ENCODE results near the gene HEPACAM.

Gene HEPACAM

DNA sequence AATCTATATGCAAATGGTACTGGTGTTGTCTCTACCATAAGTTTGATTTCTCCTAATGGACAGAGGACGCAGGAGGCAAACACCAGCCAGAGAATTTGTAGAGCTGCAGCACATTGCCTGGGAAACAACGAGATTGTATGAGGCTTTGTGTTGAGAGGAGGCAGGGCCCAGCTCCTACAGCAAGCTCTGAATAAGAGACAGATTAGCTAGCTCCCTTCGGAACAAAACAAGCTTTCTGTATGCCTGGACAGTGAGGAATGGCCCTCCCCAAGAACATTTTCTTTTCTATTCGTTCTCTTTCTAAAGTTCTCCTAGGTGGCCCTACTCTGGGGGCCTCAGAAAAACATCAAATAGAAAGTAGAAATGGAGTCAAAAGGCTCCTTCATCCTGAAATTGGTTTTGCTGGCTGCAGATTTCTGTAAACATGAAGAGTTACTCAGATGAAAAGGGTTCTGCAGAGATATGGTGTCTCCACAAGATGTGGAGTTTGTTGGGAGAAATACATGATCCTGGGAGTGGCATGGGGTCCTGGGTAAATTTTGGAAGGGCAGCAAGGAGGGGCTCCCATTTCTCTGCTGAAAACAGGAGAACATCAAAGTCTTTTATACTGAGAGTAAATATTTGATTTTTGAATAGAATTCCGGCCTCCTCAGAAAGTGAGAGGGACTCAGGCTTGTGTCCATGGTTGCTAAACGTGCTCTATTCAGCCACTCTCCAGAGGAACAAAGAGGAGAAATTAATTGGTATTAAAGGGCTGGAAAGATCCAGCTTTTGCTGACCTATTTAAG, 6.8 kb upstream of the HEPACAM start:
- no peak for DNase-seq

DNA sequence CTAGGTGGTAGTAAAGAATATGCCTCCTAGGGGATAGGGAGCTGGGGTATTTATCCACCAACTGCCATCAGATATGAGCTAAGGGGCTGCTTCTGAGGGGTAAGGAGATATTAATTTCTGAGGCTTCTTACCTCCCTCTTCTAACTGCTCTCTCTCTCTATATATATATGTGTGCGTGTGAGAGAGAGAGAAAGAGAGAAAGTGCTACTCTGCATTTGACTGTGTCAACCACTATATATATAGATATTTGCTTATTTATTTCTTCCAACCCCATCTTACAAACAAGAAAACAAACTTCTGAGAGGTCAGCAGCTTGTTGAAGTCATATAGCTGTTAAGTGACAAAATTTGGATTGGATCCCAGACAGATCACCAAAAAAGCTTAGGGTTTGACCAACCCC, 5.9 kb upstream of the HEPACAM start:
- no peak for DNase-seq

DNA sequence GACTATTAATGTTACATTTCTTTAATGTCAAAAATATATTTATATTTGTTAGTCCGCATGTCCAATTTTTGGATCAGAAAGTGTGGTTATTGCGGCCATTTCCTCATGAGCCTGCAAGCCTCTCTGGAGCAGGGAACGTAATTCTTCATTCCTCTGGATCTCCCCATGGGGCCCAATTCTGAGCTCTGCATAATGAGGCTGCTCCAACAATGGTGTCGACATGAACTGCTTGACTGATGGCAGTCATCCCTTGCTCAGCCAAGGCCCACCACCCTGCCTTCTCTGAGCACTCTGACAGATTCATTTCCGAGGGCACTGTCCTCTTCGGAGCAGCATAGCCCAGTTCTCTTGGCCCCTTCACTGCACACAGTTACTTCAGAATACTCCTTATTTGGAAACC, 3.1 kb upstream of the HEPACAM start:
- no peak for DNase-seq

DNA sequence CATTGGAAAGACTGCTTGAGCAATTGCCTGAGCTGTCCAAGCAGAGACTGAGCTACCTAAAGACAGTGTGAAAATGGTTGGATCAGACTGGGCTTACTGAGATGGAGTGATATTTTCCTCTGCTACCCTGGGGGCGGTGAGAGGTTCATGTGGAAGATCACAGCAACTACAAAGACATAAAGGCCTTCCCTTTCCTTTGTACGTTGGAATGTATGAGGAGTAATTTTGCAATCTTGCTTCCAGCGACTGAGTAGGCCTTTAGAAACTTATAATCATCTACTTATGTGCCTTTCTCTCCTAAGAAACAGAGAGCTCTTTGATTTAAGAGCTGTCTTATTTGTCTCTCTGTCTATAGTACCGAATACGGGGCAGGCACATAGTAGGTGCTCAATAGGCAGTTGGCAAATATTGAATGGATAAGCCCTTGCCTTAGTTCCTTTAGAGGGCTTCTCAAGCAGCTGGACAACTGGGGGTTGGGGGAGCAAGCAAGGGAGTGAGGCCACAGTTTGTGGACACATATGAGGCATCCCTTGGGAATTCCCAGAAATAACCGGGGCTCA, 2.4 kb upstream of the HEPACAM start:
- DNase-seq: no peak

DNA sequence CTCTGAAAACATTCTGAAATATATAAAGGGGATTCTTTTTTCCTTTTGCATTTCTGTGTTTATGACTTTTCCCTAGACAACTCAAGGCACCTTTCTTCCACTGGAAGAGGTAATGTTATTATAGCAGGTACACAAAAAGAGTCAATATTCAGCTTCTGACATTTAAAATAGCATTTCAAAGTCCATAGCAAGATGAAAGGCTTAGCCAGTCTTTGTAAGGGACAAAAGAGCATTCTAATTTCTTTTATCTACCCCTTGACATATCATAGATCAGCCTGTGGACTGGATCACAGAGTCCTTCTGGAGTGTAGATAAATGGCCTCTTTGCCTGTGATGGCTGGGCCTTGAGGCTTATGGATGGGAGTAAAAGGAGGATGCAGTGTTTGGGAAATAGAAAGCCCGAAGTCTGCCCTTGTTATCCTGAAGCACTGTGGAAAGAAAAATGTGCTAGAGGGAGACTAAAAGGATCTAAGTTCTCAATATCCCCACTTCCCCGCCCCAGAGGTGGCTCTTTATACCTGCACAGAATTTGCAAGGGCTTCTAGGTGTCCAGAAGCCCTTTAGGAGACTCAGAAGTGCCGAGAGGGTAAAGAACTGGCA, 1.6 kb upstream of the HEPACAM start:
- DNase-seq: no peak

DNA sequence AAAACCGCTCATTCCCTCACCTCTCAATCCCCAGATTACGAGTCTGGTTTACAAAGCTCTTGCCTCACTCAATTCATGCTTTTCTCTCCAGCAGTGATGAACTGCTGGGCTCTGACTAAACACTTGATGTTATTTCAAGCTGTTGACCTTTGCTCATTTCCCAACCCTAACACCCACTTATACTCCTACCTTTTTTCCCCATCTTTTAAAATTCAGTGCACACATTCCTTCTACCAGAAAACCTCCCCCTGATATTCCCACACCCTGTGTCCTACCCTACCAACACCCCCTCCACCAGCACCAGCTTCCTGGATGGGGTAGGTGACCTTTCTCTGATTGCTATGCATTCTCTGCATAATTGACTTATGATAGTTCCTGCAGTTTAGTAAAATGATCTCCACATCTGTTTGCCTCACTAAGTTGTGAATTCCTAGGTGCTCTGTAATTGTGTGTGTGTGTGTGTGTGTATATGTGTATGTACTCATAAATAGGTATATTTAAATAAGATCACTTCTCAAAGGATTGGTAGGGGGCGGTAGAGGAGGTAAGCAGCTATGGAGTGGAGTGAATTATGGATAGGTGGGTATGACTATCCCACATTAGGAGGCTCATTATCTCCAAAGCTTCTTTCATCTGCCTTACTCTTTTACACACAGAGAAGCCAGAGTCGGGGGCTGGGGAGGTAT, 842 bp downstream of the HEPACAM start:
- no peak for DNase-seq

DNA sequence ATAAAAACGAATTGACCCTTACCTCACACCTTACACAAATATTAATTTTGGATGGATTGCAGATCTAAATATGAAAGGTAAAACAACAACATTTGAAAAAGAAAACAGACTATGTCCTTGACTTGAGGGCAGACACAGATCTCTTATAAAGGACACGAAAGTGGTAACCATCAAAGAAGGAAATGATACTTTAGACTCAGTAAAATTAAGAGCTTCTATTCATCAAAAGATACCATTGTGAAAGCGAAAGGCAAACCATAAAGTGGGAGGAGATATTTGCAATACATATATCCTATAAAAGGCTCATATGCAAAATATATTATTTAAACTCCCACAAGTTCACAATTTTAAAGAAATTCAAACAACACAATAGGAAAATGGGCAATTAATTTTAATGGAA, 5.0 kb downstream of the HEPACAM start:
- DNase-seq: no peak

DNA sequence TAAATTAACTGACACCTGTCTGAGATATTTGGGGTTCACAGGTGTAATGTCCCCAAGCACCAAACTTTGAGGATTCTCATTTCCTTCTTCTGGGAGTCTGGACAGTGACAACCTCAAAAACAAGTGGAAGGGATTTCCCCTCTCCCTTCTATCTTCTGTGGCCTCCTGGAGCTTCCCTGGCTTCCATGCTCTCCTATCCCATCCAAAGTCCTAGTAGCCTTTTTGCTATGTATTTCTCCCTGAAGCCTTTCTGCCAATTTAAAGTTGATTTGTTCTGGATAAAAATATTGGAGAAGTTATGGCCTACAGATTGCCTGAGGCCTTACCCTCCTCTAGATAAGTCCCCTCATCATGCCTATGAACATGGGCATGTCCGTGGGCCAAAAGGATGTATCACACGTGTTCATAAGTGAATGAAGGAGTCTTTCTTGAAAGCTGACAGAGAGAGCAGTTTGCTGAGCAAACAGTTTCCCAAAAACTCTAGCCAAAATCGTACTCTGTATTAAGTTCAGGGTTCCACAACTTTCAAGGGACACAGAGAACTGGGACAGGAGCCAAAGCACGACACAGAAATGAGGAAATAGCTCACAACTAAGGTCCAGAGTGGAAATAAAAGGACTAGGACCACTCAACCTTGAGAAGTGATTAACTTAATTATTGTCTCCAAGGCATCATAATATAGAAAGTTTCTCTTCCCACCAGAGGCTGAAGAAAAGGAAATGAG, 6.7 kb downstream of the HEPACAM start:
- DNase-seq: no peak

DNA sequence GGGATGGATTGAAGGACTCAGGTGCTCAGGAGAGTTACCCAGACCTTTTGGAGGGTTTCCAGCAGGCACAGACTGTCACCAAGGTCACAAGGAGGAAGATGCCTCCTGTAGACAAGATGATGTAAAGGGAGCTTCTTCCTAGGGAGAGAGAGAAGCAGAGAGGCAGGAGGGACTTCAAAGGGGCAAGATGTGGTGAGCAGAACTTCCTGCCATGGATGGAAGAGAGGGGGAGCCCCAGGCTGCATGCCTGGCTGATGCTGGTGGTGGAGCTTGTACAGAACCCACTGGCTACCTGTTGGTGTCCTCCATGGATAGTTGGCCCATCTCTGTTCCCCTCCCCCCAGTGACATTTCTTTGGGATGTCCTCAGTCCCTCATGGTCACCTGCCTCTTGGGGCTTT, 12.6 kb downstream of the HEPACAM start:
- DNase-seq: no peak

DNA sequence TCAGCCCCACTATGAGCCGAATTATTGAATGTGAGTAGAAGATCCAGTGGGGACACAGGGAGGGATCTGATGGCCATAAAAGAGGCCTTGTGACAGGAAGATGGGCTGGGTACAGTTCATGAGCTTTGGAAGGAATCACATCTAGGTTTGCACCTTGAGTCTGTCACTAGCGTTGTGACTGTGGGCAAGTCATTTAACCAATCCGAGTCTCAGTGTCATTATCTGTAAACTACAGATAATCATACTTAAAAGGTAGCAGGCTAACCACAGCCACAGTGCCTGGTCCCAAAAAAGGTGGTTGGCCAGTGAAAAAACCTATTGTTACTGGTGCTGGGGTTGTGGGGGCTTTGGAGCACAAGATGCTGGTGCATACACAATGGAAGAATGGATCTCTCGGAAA, 13.0 kb downstream of the HEPACAM start:
- DNase-seq: no peak

DNA sequence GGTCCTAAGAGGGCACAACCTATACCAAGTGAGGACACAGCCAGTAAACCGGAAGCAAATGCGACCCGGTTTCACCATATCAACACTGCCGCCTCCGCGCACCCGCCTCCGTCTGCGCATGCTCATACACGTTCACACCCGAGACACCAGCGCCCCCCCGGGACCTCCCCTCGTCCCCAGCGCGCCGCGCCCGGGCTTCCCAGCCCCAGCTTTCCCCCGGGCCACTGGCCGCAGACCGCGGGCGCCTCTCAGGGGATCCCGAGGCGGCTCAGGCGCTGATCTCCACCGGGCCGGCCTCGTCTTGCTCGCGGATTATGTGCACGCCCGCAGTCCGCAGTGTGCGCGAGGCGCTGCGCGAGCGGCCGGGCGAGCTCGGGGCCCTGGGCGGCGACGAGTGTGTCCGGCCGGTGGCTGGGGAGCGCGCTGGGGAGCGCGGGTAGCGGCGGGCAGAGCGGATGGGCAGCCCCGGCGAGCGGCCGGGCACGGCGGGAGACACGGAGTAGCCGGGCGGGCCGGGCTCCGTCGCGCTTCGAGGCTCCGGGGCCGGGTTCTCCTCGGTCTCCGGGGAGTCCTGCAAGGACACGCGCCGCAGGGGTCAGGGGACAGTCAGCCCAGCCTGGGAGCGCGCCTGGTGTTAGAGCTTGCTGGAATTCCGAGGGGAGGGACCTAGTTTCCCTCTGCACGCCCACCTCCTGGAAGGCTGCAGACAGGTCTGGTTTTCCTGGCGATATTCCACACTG, 14.8 kb downstream of the HEPACAM start:
- peak; percentile 78 for DNase-seq

DNA sequence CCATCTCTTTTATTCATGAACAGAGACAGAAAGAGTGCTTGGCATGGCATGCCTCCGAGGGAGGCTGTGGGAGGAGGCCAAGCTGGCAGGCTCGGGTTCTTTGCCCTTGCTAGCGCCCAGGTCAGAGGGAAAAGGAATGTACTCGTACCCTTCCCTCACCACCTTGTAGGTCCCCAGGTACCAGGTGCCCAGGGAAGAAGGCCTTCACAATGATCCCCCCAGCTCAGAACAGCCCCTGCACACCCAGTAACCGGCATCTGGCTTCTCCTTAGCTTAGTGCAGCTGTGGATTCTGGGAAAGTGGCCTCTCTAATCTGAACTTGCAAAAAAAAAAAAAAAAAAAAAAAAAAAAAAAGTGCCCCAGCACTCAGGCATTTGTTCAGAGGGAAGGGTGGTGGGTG, 15.5 kb downstream of the HEPACAM start:
- no peak for DNase-seq

DNA sequence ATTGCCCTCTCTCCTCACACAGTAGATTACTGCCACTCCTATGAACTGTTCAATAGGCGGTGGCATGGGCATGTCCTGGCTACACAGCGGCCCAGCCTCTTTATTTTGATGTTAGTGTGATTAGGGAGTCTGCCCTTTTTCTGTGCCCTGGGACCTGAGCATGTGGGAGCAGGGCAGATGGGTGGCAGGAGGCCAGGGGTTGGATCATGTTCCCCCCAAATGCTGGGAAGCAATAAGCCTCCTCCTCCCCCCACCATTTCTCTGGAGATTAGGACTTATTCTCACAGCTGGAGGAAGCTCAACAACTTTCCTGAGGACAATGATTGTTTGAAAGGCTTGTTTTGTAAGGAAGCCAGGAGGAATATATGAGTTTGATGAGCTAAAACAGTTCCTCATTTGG, 15.9 kb downstream of the HEPACAM start:
- no peak for DNase-seq

DNA sequence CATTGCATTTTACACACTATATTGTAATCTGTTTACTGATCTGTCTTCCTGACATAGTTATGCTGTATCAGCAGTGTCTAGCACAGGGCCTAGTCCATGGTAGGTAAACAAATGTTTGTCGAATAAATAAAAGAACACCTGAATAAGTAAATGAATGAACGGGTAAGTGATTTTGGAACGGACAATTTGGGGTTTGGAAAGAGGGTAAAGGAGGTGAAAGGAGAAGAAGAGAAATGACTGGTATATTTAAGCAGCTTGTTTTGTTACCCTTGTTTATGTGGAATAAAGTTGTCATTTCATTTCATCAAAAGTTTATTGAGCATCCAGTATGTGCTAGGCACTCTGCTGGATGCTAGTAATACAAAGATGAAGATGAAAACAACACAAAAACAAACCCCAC, 16.9 kb downstream of the HEPACAM start, which contains the start of gene HEPN1:
TSS of gene HEPN1 (plus strand) at position 301 of the 400 bp plus-strand sequence.
- no peak for DNase-seq

DNA sequence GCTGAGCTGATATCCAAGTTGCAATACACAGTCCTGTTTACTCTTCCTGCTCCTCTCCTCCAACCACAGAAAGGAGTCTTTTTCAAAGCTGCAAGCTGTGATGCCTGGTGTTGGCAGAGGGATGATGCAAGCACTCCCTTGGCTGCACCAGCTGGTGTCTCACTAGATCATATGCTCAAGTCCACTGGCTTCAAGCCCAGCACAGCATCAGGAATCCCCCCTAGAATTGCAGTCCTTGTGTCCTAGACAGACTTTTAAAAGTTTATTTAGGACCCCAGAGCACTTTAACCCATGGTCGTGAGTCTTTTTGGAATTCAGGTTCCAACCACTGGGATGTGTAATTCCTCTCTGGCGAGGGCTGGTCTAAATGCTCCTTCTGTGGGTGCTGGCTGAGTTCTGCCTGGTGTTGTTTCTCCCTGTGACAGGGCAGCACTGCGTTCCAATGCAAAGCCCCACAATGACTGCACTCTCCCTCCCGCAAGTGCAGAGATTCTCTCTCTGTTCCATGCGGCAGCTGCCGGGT, 18.7 kb downstream of the HEPACAM start:
- DNase-seq: no peak

DNA sequence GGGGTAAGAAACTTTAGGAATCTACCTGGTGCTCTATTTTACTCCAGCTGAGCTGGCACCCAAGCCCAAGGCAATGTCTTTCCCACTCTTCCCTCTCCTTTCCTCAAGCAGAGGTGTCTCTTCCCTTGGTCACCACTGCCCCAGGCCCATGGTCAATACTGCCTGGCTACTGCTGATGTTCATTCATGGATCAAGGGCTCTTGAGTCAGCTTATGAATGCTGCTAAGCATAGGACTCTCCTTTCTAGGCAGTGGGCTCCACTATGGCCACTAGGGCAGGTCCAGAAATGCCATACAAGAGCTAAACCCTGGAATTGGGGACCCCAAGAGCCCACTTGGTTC, 19.5 kb downstream of the HEPACAM start:
- DNase-seq: no peak

DNA sequence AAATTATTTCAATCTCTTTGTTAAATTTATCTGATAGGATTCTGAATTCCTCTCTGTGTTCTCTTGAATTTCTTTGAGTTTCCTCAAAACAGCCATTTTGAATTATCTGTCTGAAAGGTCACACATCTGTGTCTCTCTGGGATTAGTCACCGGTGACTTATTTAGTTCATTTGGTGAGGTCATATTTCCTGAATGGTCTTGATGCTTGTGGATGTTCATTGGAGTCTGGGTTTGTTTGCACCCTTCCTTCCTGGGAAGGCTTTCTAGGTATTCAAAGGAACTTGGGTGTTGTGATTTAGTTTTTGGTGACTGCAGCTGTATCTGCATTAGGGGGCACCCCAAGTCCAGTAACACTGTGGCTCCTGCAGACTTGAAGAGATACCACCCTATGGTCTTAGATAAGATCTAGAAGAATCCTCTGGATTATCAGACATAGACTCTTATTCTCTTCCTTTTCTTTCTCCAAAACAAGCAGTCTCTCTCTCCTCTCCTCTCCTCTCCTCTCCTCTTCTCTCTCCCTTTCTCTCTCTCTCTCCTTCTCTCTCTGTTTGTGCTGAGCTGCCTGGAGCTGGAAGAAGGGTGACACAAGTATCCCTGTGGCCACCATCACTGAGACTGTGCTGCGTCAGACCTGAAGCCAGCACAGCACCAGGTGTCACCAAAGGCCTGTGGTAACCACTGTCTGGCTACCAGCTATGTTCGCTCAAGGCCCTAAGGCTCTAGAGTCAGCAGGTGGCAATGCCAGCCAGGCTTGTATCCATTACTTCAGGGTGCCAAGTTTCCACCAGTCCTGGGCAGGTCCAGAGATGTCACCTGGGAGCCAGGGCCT, 20.1 kb downstream of the HEPACAM start:
- no peak for DNase-seq

DNA sequence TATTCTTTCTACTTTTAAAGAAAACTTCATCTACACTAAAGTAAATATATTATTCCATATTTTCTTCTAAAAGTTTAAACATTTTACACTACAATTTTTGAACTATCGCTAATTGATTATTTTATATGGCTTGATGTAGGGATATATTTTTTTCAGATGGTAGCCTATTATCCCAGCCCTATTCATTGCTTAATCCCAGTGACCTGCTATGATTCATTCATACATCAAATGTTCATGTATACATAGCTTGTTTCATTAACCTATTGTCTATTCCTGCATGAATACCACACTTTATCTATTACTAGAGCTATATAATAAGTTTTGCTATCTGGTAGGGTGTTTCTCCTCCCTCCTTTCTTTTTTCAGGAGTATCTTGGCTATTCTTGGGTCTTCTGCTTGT, 33.2 kb downstream of the HEPACAM start:
- DNase-seq: no peak

DNA sequence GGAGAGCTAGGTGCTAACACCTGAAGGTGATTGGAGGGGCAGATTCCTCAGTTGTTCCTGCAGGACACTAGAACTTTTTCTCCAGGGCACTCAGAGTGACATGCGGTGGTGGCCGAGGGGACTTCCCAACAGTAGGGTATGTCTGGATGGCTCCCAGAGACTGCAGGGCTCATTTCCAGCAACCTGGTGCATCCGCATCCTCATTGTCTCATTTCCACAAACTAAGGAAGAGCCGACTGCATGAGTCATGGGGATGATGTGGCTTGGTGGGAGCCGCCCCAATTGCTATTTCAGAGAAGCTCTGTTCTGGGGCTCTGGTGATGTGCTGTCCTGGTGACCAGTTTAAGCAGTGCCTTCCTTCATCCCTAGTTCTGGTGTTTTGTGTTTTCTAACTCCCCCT, 35.4 kb downstream of the HEPACAM start:
- no peak for DNase-seq

DNA sequence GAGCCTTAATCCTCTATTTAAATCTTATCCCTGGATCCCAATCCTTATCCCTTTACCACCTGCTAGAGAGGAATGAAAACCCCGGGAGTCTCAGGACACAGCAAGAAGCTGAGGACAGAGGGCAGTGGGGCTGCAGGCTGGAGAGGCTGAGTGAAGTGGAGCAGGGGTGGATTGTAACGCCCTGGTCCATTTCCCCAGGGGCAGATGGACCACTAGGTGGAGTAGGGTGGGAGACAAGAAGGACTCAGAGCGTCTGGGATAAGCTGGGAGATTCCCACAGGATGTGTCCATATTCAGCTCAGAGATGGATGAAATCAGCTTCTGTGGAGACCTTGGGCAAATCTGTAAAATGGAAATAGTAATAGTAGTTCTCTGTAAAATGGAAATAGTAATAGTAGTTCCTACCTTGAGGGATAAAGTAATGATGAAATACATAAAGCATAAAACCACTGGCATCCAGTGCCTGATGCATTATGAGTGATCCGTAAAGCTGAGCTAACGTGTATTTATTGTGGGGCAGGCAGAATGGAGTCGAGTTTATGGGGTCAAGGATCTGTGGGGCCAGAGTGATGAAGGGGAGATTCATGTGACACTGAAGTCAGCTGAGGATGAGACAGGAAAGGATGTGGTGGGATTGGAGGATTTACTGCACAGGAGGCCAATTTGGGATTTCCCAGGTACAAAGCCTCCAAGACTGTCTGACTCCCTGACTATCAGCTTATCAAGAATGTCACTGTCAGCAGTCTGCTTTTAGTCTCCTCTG, 36.3 kb downstream of the HEPACAM start:
- DNase-seq: no peak

DNA sequence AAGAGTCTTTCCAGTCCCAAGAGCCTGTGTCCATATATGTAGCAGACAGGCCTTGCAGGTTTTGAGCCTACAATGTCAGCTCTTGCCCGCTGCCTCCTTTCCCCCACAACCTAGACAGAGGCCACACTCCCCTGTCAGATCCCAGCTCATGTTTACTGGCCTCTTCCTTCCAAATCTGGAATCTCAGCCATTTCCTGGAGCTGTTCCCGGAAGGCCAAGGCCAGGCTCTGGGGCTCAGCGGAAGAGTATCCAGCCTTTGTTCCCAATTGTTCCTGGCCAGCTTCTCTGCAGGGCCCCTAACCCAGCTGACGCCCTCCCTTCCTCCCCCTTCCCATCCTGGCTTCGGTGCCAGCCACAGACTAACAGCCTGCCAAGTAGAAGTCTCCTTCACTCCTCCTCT, 37.1 kb downstream of the HEPACAM start:
- no peak for DNase-seq

All from stimulated activated CD4-positive, alpha-beta T cell treated with anti-CD3 and anti-CD28 coated beads, Interleukin-4, amount 100 ng/mL, for 24 hours (primary cell).